GM21381 (cell line): ENCODE results near the gene DMRT3.
"Not testable (repeated sequence)": the region's sequence is repeated elsewhere in the genome, so short reads cannot be mapped to it uniquely, and the experiment has no call there.

Source experiments
- ATAC-seq: cut with Tn5 transposase; IDR thresholded peaks from one replicate; pipeline ENCODE4 v1.9.1; 2021; ENCODE audit warnings: mild to moderate bottlenecking, moderate library complexity; ENCODE audit not compliant: unreplicated experiment

Gene DMRT3

GRCh38 chr9:998299-999110 is 22.1 kb downstream of the DMRT3 start:
- not testable (repeated sequence) for ATAC-seq

- no peak for ATAC-seq
Measured at GRCh38 chr9:1001838-1002237, 25.4 kb downstream of the DMRT3 start.

- ATAC-seq, result no peak
Measured at GRCh38 chr9:1002678-1003077, 26.2 kb downstream of the DMRT3 start.

- ATAC-seq, result no peak
Measured at GRCh38 chr9:1005043-1005667, 28.7 kb downstream of the DMRT3 start.

- ATAC-seq, result no peak
Measured at GRCh38 chr9:1007312-1007711, 30.9 kb downstream of the DMRT3 start.

GRCh38 chr9:1008216-1008615 is 31.8 kb downstream of the DMRT3 start:
- ATAC-seq, result no peak

- peak; percentile 93 for ATAC-seq
Measured at GRCh38 chr9:1009101-1009707, 32.7 kb downstream of the DMRT3 start.

- no peak for ATAC-seq
Measured at GRCh38 chr9:1013021-1013420, 36.6 kb downstream of the DMRT3 start.

GRCh38 chr9:1014225-1014624 is 37.8 kb downstream of the DMRT3 start:
- ATAC-seq, result no peak

- ATAC-seq, result no peak
Measured at GRCh38 chr9:1014640-1015039, 38.2 kb downstream of the DMRT3 start.

GRCh38 chr9:1018121-1018520 is 41.7 kb downstream of the DMRT3 start:
- no peak for ATAC-seq

- no peak for ATAC-seq
Measured at GRCh38 chr9:1024112-1024511, 47.7 kb downstream of the DMRT3 start.

- ATAC-seq, result no peak
Measured at GRCh38 chr9:1025131-1025530, 48.7 kb downstream of the DMRT3 start.

GRCh38 chr9:1026219-1026618 is 49.8 kb downstream of the DMRT3 start:
- ATAC-seq, result no peak

- no peak for ATAC-seq
Measured at GRCh38 chr9:1028501-1029190, 52.2 kb downstream of the DMRT3 start.

- ATAC-seq, result no peak
Measured at GRCh38 chr9:1031951-1032601, 55.6 kb downstream of the DMRT3 start.

GRCh38 chr9:1034271-1034670 is 57.8 kb downstream of the DMRT3 start:
- no peak for ATAC-seq

- ATAC-seq, result no peak
Measured at GRCh38 chr9:1039589-1039988, 63.1 kb downstream of the DMRT3 start.
